HG03196 (cell line): Measurements from ENCODE around the gene KIAA0319L.

ENCODE experiments used
- ATAC-seq: cut with Tn5 transposase; IDR thresholded peaks from one replicate; pipeline ENCODE4 v1.9.1; 2021; ENCODE audit not compliant: unreplicated experiment

KIAA0319L gene

GRCh38 chr1:35564037-35564883 lies 7.1 kb upstream of the KIAA0319L start:
- ATAC-seq: no peak

GRCh38 chr1:35563166-35563565 lies 6.0 kb upstream of the KIAA0319L start:
- ATAC-seq: no peak

- no peak for ATAC-seq
Measured at GRCh38 chr1:35561972-35562680, 4.9 kb upstream of the KIAA0319L start.

- no peak for ATAC-seq
Measured at GRCh38 chr1:35561297-35561971, 4.2 kb upstream of the KIAA0319L start.

- no peak for ATAC-seq
Measured at GRCh38 chr1:35560256-35561225, 3.3 kb upstream of the KIAA0319L start.

GRCh38 chr1:35559317-35559944 lies 2.2 kb upstream of the KIAA0319L start:
- ATAC-seq: no peak

- no peak for ATAC-seq
Measured at GRCh38 chr1:35558374-35559316, 1.4 kb upstream of the KIAA0319L start.

GRCh38 chr1:35557611-35558373 lies 589 bp upstream of the KIAA0319L start, which contains the start of gene NCDN:
Gene NCDN (plus strand): TSS chr1:35557799. CDS start chr1:35558191, 392 bp downstream.
- peak; percentile 77 for ATAC-seq

GRCh38 chr1:35556484-35557117 lies 602 bp downstream of the KIAA0319L start:
- ATAC-seq: no peak

GRCh38 chr1:35555601-35556477 lies 1.4 kb downstream of the KIAA0319L start:
- no peak for ATAC-seq

- ATAC-seq: no peak
Measured at GRCh38 chr1:35555212-35555584, 2.0 kb downstream of the KIAA0319L start.

- no peak for ATAC-seq
Measured at GRCh38 chr1:35554266-35555211, 2.7 kb downstream of the KIAA0319L start.

GRCh38 chr1:35553851-35554250 lies 3.4 kb downstream of the KIAA0319L start:
- ATAC-seq: no peak

- no peak for ATAC-seq
Measured at GRCh38 chr1:35546614-35547013, 10.6 kb downstream of the KIAA0319L start.

GRCh38 chr1:35544976-35545375 lies 12.2 kb downstream of the KIAA0319L start:
- ATAC-seq: peak; percentile 47

- ATAC-seq: no peak
Measured at GRCh38 chr1:35539824-35540261, 17.4 kb downstream of the KIAA0319L start.
